HCT116 (cell line): ENCODE measurements around the gene MEIKIN. TPM values are rescaled to one million over a fixed set of nuclear protein-coding genes. Genes with fewer than 3 reads are reported as not detected.

Experiments used
- ATAC-seq: fragments of 200-7000 bp; cut with Tn5 transposase; 2 replicates; pipeline ENCODE4 v1.9.1; 2020; ENCODE audit warnings: mild to moderate bottlenecking, moderate library complexity
- BruUV-seq: library from RNA; stranded (reverse); fragments of 400-500 nt; replicated peaks from 2 replicates; lab custom pipeline; 2021; lab: Mats Ljungman, UMichigan
- CTCF ChIA-PET: fragments of 300-600 bp; sonication (Branson Sonifier 250); formaldehyde crosslinking; loops from one replicate; lab custom pipeline; 2021; ENCODE audit warnings: antibody characterized with exemption; lab: Charles Lee
- POLR2A ChIA-PET: fragments of 300-600, 350-600 bp; sonication (Branson Sonifier 250); formaldehyde crosslinking; loops from one replicate; lab custom pipeline; 2021; ENCODE audit warnings: antibody characterized with exemption; lab: Charles Lee
- RAD21 ChIA-PET, 2 experiments: fragments of 300-600 bp; sonication (Branson Sonifier 250); formaldehyde crosslinking; loops; one replicate each; lab custom pipeline; 2023; ENCODE audit warnings: low total read pairs in 2 of 2; ENCODE audit not compliant: uncharacterized antibody in 2 of 2, unreplicated experiment in 2 of 2, low non-redundant PET in 1 of 2; lab: Charles Lee
- DNase-seq: peaks from one replicate; pipeline ENCODE4 v3.0.0-alpha.2; 2010; ENCODE audit warnings: low read depth, low spot score
- H2AFZ ChIP-seq: fragments of 200-600 bp; shearing (Covaris generic), sonication (generic); 2 replicates; pipeline ENCODE4 v1.6.1; 2017; ENCODE audit warnings: low read depth, mixed run types, mixed read lengths, antibody characterized with exemption, low read length; ENCODE audit not compliant: poor library complexity, severe bottlenecking
- H3K27ac ChIP-seq: 2 replicates; pipeline ENCODE4 v1.5.1; 2012; ENCODE audit warnings: low read depth, low read length
- H3K27me3 ChIP-seq: fragments of 200-600 bp; sonication (generic); 2 replicates; pipeline ENCODE4 v1.6.1; 2016; ENCODE audit warnings: mixed run types, low read length, mixed read lengths; ENCODE audit not compliant: insufficient read depth
- H3K36me3 ChIP-seq, 2 experiments: fragments of 200-500 bp in 1 of 2; fragments of 200-600 bp in 1 of 2; sonication (Bioruptor generic) in 1 of 2; sonication (generic) in 1 of 2; 2 replicates each; pipeline versions ENCODE4 v1.5.1 to v1.6.1; 2014 to 2016; ENCODE audit warnings: low read length in 2 of 2, inconsistent platforms in 1 of 2, mixed read lengths in 1 of 2, mixed run types in 1 of 2; ENCODE audit not compliant: insufficient read depth in 2 of 2, control insufficient read depth in 1 of 2
- H3K4me1 ChIP-seq, 2 experiments: fragments of 200-600 bp in 1 of 2; sonication (generic) in 1 of 2; 2 replicates each; pipeline versions ENCODE4 v1.5.1 to v1.6.1; 2012 to 2017; ENCODE audit warnings: low read length in 2 of 2, inconsistent platforms in 1 of 2, mild to moderate bottlenecking in 1 of 2, mixed read lengths in 1 of 2, mixed run types in 1 of 2, moderate library complexity in 1 of 2; ENCODE audit not compliant: insufficient read depth in 2 of 2, control insufficient read depth in 1 of 2
- H3K4me2 ChIP-seq: fragments of 200-600 bp; sonication (generic); 2 replicates; pipeline ENCODE4 v1.6.1; 2017; ENCODE audit warnings: mixed run types, low read length, mixed read lengths
- H3K4me3 ChIP-seq, 2 experiments: fragments of 200-600 bp in 1 of 2; sonication (generic) in 1 of 2; replicated peaks in 1 of 2; 2 replicates each; pipeline ENCODE4 v1.5.1; 2011 to 2016; ENCODE audit warnings: low read length in 2 of 2, control low read depth in 1 of 2, low read depth in 1 of 2, mild to moderate bottlenecking in 1 of 2, mixed read lengths in 1 of 2, mixed run types in 1 of 2
- H3K79me2 ChIP-seq: fragments of 200-600 bp; sonication (generic); 2 replicates; pipeline ENCODE4 v1.6.1; 2017; ENCODE audit warnings: mild to moderate bottlenecking, mixed run types, low read length, moderate library complexity, mixed read lengths; ENCODE audit not compliant: insufficient read depth
- H3K9ac ChIP-seq: fragments of 200-600 bp; sonication (generic); 2 replicates; pipeline ENCODE4 v1.6.1; 2016; ENCODE audit warnings: low read length, mixed read lengths
- H3K9me2 ChIP-seq: fragments of 200-600 bp; sonication (generic), shearing (Covaris generic); 2 replicates; pipeline ENCODE4 v1.6.1; 2017; ENCODE audit warnings: mixed run types, mild to moderate bottlenecking, moderate library complexity; ENCODE audit not compliant: insufficient read depth
- H3K9me3 ChIP-seq, 2 experiments: fragments of 200-500 bp in 1 of 2; fragments of 200-600 bp in 1 of 2; sonication (Bioruptor generic) in 1 of 2; sonication (generic) in 1 of 2; 2 replicates each; pipeline ENCODE4 v1.6.1; 2014 to 2017; ENCODE audit warnings: low read length in 2 of 2, mixed read lengths in 2 of 2, inconsistent platforms in 1 of 2, low read depth in 1 of 2, mild to moderate bottlenecking in 1 of 2, mixed run types in 1 of 2, moderate library complexity in 1 of 2; ENCODE audit not compliant: control insufficient read depth in 1 of 2, insufficient read depth in 1 of 2
- H4K20me1 ChIP-seq: fragments of 200-600 bp; sonication (generic), shearing (Covaris generic); 2 replicates; pipeline ENCODE4 v1.6.1; 2017; ENCODE audit warnings: mixed run types, mild to moderate bottlenecking, moderate library complexity; ENCODE audit not compliant: insufficient read depth
- ATF3 ChIP-seq: IDR thresholded peaks from 2 replicates; pipeline ENCODE4 v1.6.1; 2012
- CEBPB ChIP-seq: IDR thresholded peaks from 2 replicates; pipeline ENCODE4 v1.6.1; 2012; ENCODE audit warnings: low read depth
- CTCF ChIP-seq, 3 experiments: fragments of 200-600 bp in 1 of 3; sonication (generic) in 1 of 3; IDR thresholded peaks in 2 of 3; conservative IDR thresholded peaks in 1 of 3; 2 replicates each; pipeline ENCODE4 v1.5.1; 2012 to 2017; ENCODE audit warnings: low read depth in 2 of 3, low read length in 2 of 3, antibody characterized with exemption in 1 of 3, borderline replicate concordance in 1 of 3, control low read depth in 1 of 3, mild to moderate bottlenecking in 1 of 3, mixed read lengths in 1 of 3, mixed run types in 1 of 3, moderate library complexity in 1 of 3; ENCODE audit not compliant: insufficient read depth in 1 of 3
- EZH2 ChIP-seq: fragments of 200-600 bp; sonication (generic); IDR thresholded peaks from 2 replicates; pipeline ENCODE4 v1.6.1; 2017; ENCODE audit warnings: antibody characterized with exemption, mixed run types
- EZH2phosphoT487 ChIP-seq: fragments of 200-600 bp; IDR thresholded peaks from 2 replicates; pipeline ENCODE4 v1.6.1; 2018; ENCODE audit warnings: antibody characterized with exemption, borderline replicate concordance
- FOSL1 ChIP-seq: IDR thresholded peaks from 2 replicates; pipeline ENCODE4 v1.6.1; 2012; ENCODE audit warnings: low read depth
- JUND ChIP-seq: IDR thresholded peaks from 2 replicates; pipeline ENCODE4 v1.6.1; 2012
- POLR2AphosphoS5 ChIP-seq: IDR thresholded peaks from 2 replicates; pipeline ENCODE4 v1.6.1; 2011; ENCODE audit warnings: mild to moderate bottlenecking, low read depth, low read length, moderate library complexity
- RAD21 ChIP-seq: IDR thresholded peaks from 2 replicates; pipeline ENCODE4 v1.6.1; 2012; ENCODE audit warnings: low read depth, mild to moderate bottlenecking
- REST ChIP-seq: IDR thresholded peaks from 2 replicates; pipeline ENCODE4 v1.6.1; 2012; ENCODE audit warnings: low read depth
- SP1 ChIP-seq: IDR thresholded peaks from 2 replicates; pipeline ENCODE4 v1.6.1; 2012; ENCODE audit warnings: low read depth
- SRF ChIP-seq: IDR thresholded peaks from 2 replicates; pipeline ENCODE4 v1.6.1; 2012; ENCODE audit warnings: low read depth
- YY1 ChIP-seq: IDR thresholded peaks from 2 replicates; pipeline ENCODE4 v1.6.1; 2011; ENCODE audit warnings: low read length, low read depth, moderate library complexity, mild to moderate bottlenecking; ENCODE audit not compliant: insufficient replicate concordance; ENCODE audit errors: extremely low read depth
- ZBTB33 ChIP-seq: IDR thresholded peaks from 2 replicates; pipeline ENCODE4 v1.6.1; 2011; ENCODE audit warnings: mild to moderate bottlenecking, low read length, moderate library complexity; ENCODE audit not compliant: insufficient replicate concordance; ENCODE audit errors: extremely low read depth
- ZFX ChIP-seq: fragments of 450-650 bp; IDR thresholded peaks from 2 replicates; pipeline ENCODE4 v1.6.1; 2017
- ZNF274 ChIP-seq: fragments of 200-500 bp; sonication (Bioruptor generic); IDR thresholded peaks from 2 replicates; pipeline ENCODE4 v1.6.1; 2014; ENCODE audit warnings: mild to moderate bottlenecking, low read depth, low read length, inconsistent platforms
- intact Hi-C: fragments of 100-400 bp; cut with micrococcal nuclease; formaldehyde crosslinking; loops from 2 replicates; pipeline ENCODE4 v1.10.0; 2022
- total RNA-seq: library from RNA; stranded (reverse); gene quantifications from one replicate; pipeline ENCODE4 v1.2.1, GENCODE V29; 2021; ENCODE audit not compliant: unreplicated experiment

The MEIKIN gene
- total RNA-seq, 1 experiment from 2014 or later, result not detected

GRCh38 chr5:131974016-131974415 lies 28.6 kb upstream of the MEIKIN start:
- Histone ChIP-seq H3K79me2 (no peaks in the 10 kb centered on the region), H3K9me3 (no peaks in the 10 kb centered on the region)
- TF ChIP-seq YY1 (no peak), EZH2 (no peak), ATF3 (no peak), SRF (no peak), SP1 (no peak), POLR2AphosphoS5 (no peak), ZBTB33 (no peak), ZFX (no peak), ZNF274 (no peak), FOSL1 (no peak), REST (no peak), CEBPB (no peak), JUND (no peak), EZH2phosphoT487 (no peak), CTCF (IDR thresholded peaks at IDR 0.05 in 2 of 3, conservative IDR thresholded peaks at IDR 0.05 in 1 of 3; ENCODE audit: borderline replicate concordance in 1 of 3, insufficient read depth in 1 of 3, low read depth in 2 of 3, low read length in 2 of 3) (no peak), RAD21 (no peak)
- TF ChIP-seq, all 23 proteins: peak for 0
- Histone ChIP-seq H3K4me1 (no peaks in the 10 kb centered on the region), H3K9me2 (no peaks in the 10 kb centered on the region), H2AFZ (no peak overlapping the region), H4K20me1 (no peaks in the 10 kb centered on the region), H3K27me3 (no peaks in the 10 kb centered on the region), H3K4me2 (no peak overlapping the region), H3K36me3 (no peaks in the 10 kb centered on the region), H3K27ac (no peak overlapping the region), H3K4me3 (no peak overlapping the region), H3K9ac (no peak overlapping the region)
- ChIA-PET POLR2A (no interaction called here), CTCF (no interaction called here), RAD21 (no interaction called here)
- no TSS peak for BruUV-seq
- no peak for DNase-seq
- intact Hi-C loops, result no loop called here
- no peak for ATAC-seq
